ENCODE data around the gene TGFBR1.

The TGFBR1 gene

DNA sequence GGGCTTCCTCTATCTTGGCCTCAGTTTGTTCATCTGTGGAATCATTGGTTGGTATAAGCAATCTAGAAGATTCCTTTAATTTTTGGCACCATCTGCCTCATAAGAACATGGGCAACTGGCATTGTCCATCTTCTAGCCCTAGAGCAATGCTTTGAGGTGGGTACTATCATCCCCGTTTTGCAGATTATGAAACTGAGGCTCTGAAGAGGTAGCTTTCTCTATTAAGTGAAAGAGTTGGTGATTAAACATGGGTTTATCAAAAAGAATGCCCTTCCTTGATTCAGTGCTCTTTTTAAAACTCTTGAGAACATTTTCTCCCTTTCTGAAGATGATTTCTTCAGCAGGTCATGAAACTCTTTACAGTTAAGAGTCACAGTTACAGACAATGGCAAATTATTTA lies 42.4 kb upstream of the TGFBR1 start:
- H3K9me3 ChIP-seq (ENCODE audit: low read depth, low read length) = no peaks in the 10 kb centered on the region
- H3K36me3 ChIP-seq (ENCODE audit: insufficient read depth, low read length) = no peaks in the 10 kb centered on the region
- TF ChIP-seq FOXP2 (optimal IDR thresholded peaks at IDR 0.05; ENCODE audit: control extremely low read depth, extremely low read length, insufficient read depth) (no peak), EZH2 (IDR thresholded peaks at IDR 0.05) (no peak), POLR2AphosphoS5 (IDR thresholded peaks at IDR 0.05; ENCODE audit: borderline replicate concordance, low read depth, low read length) (no peak)
- no peak overlapping the region for H3K4me3 ChIP-seq
- no peak overlapping the region for H3K9ac ChIP-seq (ENCODE audit: insufficient read length)
- H3K27ac ChIP-seq = no peak overlapping the region
- DNase-seq (ENCODE audit: low read depth, low spot score) = no peak

DNA sequence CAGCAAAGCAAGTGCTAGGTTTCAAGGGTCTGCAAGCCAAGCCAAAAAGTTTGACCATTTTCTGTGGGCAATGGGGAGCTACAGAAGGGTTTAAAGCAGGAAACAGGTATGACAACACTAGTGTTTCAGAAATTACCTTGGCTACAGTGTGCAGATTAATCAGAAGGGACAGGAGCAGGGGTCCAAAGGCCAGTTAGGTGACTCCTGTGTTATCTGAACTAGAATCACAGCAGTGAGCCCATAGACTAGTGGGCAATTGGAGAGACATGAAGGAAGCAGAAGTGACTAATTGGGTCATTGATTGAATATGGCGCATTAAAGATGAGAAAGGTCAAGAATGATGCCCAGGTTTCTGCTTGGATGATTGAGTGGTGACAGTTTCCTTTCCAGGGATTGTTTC lies 41.4 kb upstream of the TGFBR1 start:
- H3K4me3 ChIP-seq = no peak overlapping the region
- H3K9ac ChIP-seq (ENCODE audit: insufficient read length) = no peak overlapping the region
- H3K27ac ChIP-seq = no peak overlapping the region
- H3K9me3 ChIP-seq (ENCODE audit: low read depth, low read length) = no peaks in the 10 kb centered on the region
- no peak for TF ChIP-seq POLR2AphosphoS5 (IDR thresholded peaks at IDR 0.05; ENCODE audit: borderline replicate concordance, low read depth, low read length)
- no peak for TF ChIP-seq EZH2 (IDR thresholded peaks at IDR 0.05)
- no peak for TF ChIP-seq FOXP2 (optimal IDR thresholded peaks at IDR 0.05; ENCODE audit: control extremely low read depth, extremely low read length, insufficient read depth)
- no peaks in the 10 kb centered on the region for H3K36me3 ChIP-seq (ENCODE audit: insufficient read depth, low read length)
- DNase-seq (ENCODE audit: low read depth, low spot score) = no peak

DNA sequence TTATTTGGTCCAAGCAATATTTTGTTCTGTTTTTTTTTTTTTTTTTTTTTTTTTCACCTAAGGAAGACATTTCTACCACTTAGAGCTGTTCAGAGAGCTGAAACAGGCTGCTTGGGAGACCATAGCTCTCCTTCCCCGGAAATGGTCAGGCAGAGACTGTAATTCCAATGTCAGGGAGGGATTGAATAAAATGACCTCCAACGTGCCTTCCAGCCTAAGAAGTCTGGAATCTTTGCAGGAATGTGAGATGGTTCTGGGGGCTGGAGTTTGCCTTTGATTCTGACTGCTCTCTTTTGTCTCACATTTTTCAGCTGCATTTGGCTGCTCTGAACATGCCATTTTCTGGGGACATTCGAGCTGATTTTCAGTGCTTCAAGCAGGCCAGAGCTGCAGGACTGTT lies 38.3 kb upstream of the TGFBR1 start:
- DNase-seq (ENCODE audit: low read depth, low spot score) = no peak
- TF ChIP-seq POLR2AphosphoS5 (IDR thresholded peaks at IDR 0.05; ENCODE audit: borderline replicate concordance, low read depth, low read length) = no peak
- no peak for TF ChIP-seq FOXP2 (optimal IDR thresholded peaks at IDR 0.05; ENCODE audit: control extremely low read depth, extremely low read length, insufficient read depth)
- no peak for TF ChIP-seq EZH2 (IDR thresholded peaks at IDR 0.05)
- Histone ChIP-seq H3K9me3 (ENCODE audit: low read depth, low read length) (no peaks in the 10 kb centered on the region), H3K27ac (no peak overlapping the region), H3K36me3 (ENCODE audit: insufficient read depth, low read length) (no peaks in the 10 kb centered on the region), H3K4me3 (no peak overlapping the region), H3K9ac (ENCODE audit: insufficient read length) (no peak overlapping the region)

DNA sequence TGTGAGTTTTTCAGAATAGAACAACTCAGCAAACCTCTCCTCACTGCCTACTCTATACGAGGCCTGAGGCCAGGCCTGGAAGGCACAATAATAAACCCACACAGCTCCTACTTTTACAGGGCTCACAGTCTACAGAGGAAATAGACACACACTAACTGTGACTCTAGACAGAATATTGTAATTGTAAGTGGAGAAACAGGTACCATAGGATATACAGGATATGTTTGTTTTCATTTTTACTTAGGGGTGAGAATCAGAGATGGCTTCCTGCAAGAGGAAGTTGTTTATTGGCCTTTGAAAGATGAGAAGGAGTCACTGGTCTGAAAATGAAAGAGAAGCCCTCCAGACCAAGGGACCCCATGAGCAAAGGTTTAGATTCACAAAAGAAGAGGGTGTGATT lies 35.8 kb upstream of the TGFBR1 start:
- Histone ChIP-seq H3K27ac (no peak overlapping the region), H3K4me3 (no peak overlapping the region), H3K36me3 (ENCODE audit: insufficient read depth, low read length) (no peaks in the 10 kb centered on the region), H3K9ac (ENCODE audit: insufficient read length) (no peak overlapping the region), H3K9me3 (ENCODE audit: low read depth, low read length) (no peaks in the 10 kb centered on the region)
- no peak for TF ChIP-seq EZH2 (IDR thresholded peaks at IDR 0.05)
- TF ChIP-seq FOXP2 (optimal IDR thresholded peaks at IDR 0.05; ENCODE audit: control extremely low read depth, extremely low read length, insufficient read depth) = no peak
- TF ChIP-seq POLR2AphosphoS5 (IDR thresholded peaks at IDR 0.05; ENCODE audit: borderline replicate concordance, low read depth, low read length) = no peak
- no peak for DNase-seq (ENCODE audit: low read depth, low spot score)

DNA sequence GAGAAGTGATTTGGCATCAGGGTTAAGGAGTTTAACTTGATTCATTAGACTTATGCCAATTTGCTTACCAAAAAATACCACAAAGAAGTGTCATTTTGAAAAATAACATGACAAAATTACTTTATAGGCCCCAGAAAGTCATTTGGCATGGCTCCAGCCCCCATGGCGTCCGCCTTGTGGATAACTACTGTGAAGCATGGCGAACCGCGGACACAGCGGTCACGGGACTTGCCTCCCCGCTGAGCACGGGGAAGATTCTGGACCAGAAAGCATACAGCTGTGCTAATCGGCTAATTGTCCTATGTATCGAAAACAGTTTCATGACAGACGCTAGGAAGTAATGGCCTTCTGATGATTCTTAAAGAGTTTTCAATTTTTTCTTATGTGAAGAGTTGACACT lies 35.4 kb upstream of the TGFBR1 start:
- H3K4me3 ChIP-seq = no peak overlapping the region
- H3K36me3 ChIP-seq (ENCODE audit: insufficient read depth, low read length) = no peaks in the 10 kb centered on the region
- no peak for TF ChIP-seq POLR2AphosphoS5 (IDR thresholded peaks at IDR 0.05; ENCODE audit: borderline replicate concordance, low read depth, low read length)
- TF ChIP-seq FOXP2 (optimal IDR thresholded peaks at IDR 0.05; ENCODE audit: control extremely low read depth, extremely low read length, insufficient read depth) = no peak
- TF ChIP-seq EZH2 (IDR thresholded peaks at IDR 0.05) = no peak
- H3K9ac ChIP-seq (ENCODE audit: insufficient read length) = no peak overlapping the region
- no peaks in the 10 kb centered on the region for H3K9me3 ChIP-seq (ENCODE audit: low read depth, low read length)
- DNase-seq (ENCODE audit: low read depth, low spot score) = no peak
- no peak overlapping the region for H3K27ac ChIP-seq

DNA sequence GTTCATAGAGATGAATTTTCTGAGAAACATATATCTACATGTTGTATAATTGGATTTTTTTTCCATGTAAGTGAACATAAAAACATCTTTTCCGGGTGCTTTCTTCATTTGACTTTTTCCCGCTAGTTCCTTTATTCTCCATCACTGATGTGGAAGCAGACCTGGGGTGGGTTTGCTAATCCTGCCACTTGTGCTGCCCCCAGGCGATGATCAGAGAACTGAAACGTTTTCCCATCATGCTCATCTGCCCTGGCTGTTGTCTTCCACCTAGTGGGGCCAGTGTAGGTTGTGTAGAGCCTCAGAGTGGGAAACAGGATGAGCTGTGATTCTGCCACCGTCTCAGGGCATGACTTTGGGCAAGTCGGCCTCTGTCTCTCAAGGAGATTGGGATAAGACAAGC lies 34.2 kb upstream of the TGFBR1 start:
- H3K4me3 ChIP-seq = no peak overlapping the region
- no peak overlapping the region for H3K9ac ChIP-seq (ENCODE audit: insufficient read length)
- H3K27ac ChIP-seq = no peak overlapping the region
- H3K36me3 ChIP-seq (ENCODE audit: insufficient read depth, low read length) = no peaks in the 10 kb centered on the region
- no peak for TF ChIP-seq FOXP2 (optimal IDR thresholded peaks at IDR 0.05; ENCODE audit: control extremely low read depth, extremely low read length, insufficient read depth)
- TF ChIP-seq POLR2AphosphoS5 (IDR thresholded peaks at IDR 0.05; ENCODE audit: borderline replicate concordance, low read depth, low read length) = no peak
- no peak for TF ChIP-seq EZH2 (IDR thresholded peaks at IDR 0.05)
- no peaks in the 10 kb centered on the region for H3K9me3 ChIP-seq (ENCODE audit: low read depth, low read length)
- no peak for DNase-seq (ENCODE audit: low read depth, low spot score)

DNA sequence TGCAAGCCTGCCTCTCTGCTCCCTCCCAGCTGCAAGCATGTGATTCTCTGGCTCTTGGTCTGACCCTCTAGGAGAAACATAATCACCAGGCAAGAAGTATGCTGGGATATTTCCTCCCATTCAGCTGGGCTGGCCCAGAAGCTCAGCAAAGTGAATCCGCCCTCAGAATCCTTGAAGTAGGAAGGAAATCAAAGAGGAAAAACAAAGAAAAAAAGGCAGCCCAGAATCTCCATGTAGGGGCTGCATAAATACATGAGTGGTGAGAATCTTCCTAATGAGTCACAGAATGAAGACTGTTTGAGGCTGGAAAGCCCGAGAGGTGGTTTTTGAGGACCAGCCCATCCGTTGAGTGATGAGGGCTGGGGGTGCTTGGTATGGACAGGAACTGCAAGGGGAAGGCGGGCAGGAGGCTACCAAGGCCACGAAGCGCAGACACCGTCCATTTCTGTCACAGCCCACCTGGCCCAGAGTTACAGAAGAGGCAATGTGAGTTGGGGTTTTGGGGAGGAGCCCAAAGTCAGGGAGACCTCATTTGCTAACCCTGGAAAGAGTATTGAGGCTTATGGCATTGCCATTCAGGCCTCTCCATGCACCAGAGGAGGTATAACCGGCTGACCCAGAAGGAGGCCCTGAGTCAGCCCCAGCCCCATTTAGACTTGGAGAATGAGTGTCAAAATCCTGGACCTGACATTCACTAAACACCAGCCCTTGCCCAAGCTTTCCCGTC lies 33.4 kb upstream of the TGFBR1 start:
- TF ChIP-seq POLR2AphosphoS5 (IDR thresholded peaks at IDR 0.05; ENCODE audit: borderline replicate concordance, low read depth, low read length) (no peak), EZH2 (IDR thresholded peaks at IDR 0.05) (no peak), FOXP2 (optimal IDR thresholded peaks at IDR 0.05; ENCODE audit: control extremely low read depth, extremely low read length, insufficient read depth) (no peak)
- no peak overlapping the region for H3K9ac ChIP-seq (ENCODE audit: insufficient read length)
- H3K9me3 ChIP-seq (ENCODE audit: low read depth, low read length) = no peaks in the 10 kb centered on the region
- H3K27ac ChIP-seq = no peak overlapping the region
- H3K36me3 ChIP-seq (ENCODE audit: insufficient read depth, low read length) = no peaks in the 10 kb centered on the region
- no peak for DNase-seq (ENCODE audit: low read depth, low spot score)
- H3K4me3 ChIP-seq = no peak overlapping the region

DNA sequence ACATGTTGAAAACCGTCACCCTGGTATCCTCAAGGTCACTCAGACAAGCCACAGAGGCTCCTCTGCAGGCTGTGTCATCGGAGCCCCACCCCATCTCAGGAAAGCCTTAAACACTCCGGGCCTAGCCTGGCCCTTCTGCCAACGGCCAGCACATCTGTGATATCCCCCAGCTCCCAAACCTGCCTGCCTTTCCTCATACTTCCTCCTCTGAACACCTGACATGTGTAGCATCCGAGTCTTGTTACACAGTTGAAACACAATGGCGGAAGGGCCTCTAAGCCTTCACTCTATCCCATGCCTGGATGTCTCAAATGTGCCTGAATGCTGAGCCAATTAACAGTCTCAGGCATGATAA lies 32.9 kb upstream of the TGFBR1 start:
- Histone ChIP-seq H3K27ac (no peak overlapping the region), H3K4me3 (no peak overlapping the region), H3K36me3 (ENCODE audit: insufficient read depth, low read length) (no peaks in the 10 kb centered on the region), H3K9me3 (ENCODE audit: low read depth, low read length) (no peaks in the 10 kb centered on the region), H3K9ac (ENCODE audit: insufficient read length) (no peak overlapping the region)
- TF ChIP-seq FOXP2 (optimal IDR thresholded peaks at IDR 0.05; ENCODE audit: control extremely low read depth, extremely low read length, insufficient read depth) (no peak), POLR2AphosphoS5 (IDR thresholded peaks at IDR 0.05; ENCODE audit: borderline replicate concordance, low read depth, low read length) (no peak), EZH2 (IDR thresholded peaks at IDR 0.05) (no peak)
- no peak for DNase-seq (ENCODE audit: low read depth, low spot score)

DNA sequence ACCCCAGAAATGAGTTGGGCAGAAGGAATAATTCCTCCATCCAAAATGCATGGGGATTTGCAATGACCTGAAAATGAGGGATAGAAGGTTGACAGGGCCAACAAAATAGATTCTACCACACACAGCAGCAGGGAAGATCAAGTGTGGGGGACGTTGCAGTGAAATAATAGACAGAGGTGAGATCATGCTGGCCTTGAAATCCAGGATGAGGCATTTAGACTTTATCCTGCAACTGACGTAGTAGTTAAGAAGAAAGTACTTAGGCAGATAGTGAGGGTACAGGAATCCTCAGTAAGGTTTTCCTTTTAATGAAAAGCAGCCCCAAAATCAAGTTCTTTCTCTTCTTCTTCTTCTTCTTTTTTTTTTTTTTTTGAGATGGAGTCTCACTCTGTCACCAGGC lies 31.6 kb upstream of the TGFBR1 start:
- TF ChIP-seq FOXP2 (optimal IDR thresholded peaks at IDR 0.05; ENCODE audit: control extremely low read depth, extremely low read length, insufficient read depth) (no peak), EZH2 (IDR thresholded peaks at IDR 0.05) (no peak), POLR2AphosphoS5 (IDR thresholded peaks at IDR 0.05; ENCODE audit: borderline replicate concordance, low read depth, low read length) (no peak)
- no peak overlapping the region for H3K4me3 ChIP-seq
- H3K27ac ChIP-seq = no peak overlapping the region
- no peak for DNase-seq (ENCODE audit: low read depth, low spot score)
- H3K9ac ChIP-seq (ENCODE audit: insufficient read length) = no peak overlapping the region
- H3K9me3 ChIP-seq (ENCODE audit: low read depth, low read length) = no peaks in the 10 kb centered on the region
- H3K36me3 ChIP-seq (ENCODE audit: insufficient read depth, low read length) = no peaks in the 10 kb centered on the region
